HFFc6 (cell line): ENCODE measurements around the gene CAPN10. TPM values are rescaled to one million over a fixed set of nuclear protein-coding genes. Genes with fewer than 3 reads are reported as not detected.

Experiments used
- DNase-seq: peaks from one replicate; pipeline ENCODE4 v3.0.0-alpha.2; 2018
- H3K27ac Mint-ChIP-seq: 2 replicates; pipeline ENCODE4 v1.8.0; 2020; ENCODE audit warnings: mild to moderate bottlenecking, mixed read lengths
- H3K27me3 Mint-ChIP-seq: 2 replicates; pipeline ENCODE4 v1.8.0; 2021; ENCODE audit warnings: mild to moderate bottlenecking, moderate library complexity, mixed read lengths; ENCODE audit not compliant: insufficient read depth
- H3K36me3 Mint-ChIP-seq: 2 replicates; pipeline ENCODE4 v1.8.0; 2021; ENCODE audit warnings: low read depth, mixed read lengths
- H3K4me1 Mint-ChIP-seq: 2 replicates; pipeline ENCODE4 v1.8.0; 2020; ENCODE audit warnings: low read depth, mixed read lengths
- H3K4me3 Mint-ChIP-seq: 2 replicates; pipeline ENCODE4 v1.8.0; 2020; ENCODE audit warnings: mild to moderate bottlenecking, moderate library complexity, mixed read lengths
- H3K9me3 Mint-ChIP-seq: 2 replicates; pipeline ENCODE4 v1.8.0; 2020; ENCODE audit warnings: mild to moderate bottlenecking, mixed read lengths
- total RNA-seq, 6 experiments: library from RNA; stranded (reverse); fragmentation: NEBNext Ultra II Directional; extraction: Animal tissue kit (Norgen Biotek cat#: 25700); gene quantifications; 2 replicates in 1 of 6; 3 replicates in 5 of 6; pipeline ENCODE4 v1.2.3, GENCODE V29; 2021
- TF ChIP-seq, protein P1 (sequence below): fragments of 200-600 bp; sonication (generic); IDR thresholded peaks from 2 replicates; pipeline ENCODE4 v1.5.0; 2021; ENCODE audit warnings: antibody characterized with exemption, mild to moderate bottlenecking

CAPN10 gene
- total RNA-seq, 6 experiments from 2014 or later: 13.9 to 20.5 (median 15.0) TPM

DNA sequence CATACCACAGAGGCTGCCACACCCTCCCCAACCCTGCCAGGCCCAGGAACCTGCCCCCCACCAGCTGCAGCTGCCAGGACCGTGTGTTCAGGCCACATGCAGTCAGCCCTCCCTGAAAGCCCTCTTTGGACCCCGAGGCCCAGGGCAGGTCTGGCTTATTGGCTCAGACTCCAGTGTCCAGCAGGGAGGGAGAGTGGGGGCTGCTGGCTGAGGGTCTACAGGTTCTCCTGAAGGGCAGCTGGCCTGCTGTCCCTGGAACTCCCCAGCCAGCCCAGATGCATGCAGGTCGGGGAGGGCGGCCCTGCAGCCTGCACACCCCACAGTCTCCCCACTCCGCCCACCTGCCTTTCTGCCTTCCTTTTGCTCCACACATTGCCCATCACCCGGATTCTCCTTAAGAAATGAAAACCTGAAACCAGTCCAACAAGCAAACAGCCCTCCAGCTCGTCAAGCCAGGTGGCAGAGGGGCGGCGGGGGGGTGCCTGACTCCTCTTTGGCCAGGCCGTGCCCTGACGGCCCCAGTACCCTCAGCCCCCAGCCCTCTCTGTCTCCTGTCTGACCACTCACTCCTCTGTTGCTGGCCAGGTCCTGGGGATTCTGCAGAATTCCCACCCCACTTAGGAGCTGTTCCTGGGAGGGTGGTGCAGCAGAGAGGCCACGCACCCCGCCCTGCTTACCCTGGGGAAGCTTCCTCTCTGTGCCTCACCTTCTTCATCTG, 56.7 kb downstream of the CAPN10 start:
- H3K4me3 Mint-ChIP-seq: no peak overlapping the region
- H3K36me3 Mint-ChIP-seq: no peaks in the 10 kb centered on the region
- H3K27ac Mint-ChIP-seq: no peak overlapping the region
- peaks cover 39% of the 10 kb centered on the region for H3K27me3 Mint-ChIP-seq
- TF ChIP-seq, protein P1, sequence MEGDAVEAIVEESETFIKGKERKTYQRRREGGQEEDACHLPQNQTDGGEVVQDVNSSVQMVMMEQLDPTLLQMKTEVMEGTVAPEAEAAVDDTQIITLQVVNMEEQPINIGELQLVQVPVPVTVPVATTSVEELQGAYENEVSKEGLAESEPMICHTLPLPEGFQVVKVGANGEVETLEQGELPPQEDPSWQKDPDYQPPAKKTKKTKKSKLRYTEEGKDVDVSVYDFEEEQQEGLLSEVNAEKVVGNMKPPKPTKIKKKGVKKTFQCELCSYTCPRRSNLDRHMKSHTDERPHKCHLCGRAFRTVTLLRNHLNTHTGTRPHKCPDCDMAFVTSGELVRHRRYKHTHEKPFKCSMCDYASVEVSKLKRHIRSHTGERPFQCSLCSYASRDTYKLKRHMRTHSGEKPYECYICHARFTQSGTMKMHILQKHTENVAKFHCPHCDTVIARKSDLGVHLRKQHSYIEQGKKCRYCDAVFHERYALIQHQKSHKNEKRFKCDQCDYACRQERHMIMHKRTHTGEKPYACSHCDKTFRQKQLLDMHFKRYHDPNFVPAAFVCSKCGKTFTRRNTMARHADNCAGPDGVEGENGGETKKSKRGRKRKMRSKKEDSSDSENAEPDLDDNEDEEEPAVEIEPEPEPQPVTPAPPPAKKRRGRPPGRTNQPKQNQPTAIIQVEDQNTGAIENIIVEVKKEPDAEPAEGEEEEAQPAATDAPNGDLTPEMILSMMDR: no peak
- no peaks in the 10 kb centered on the region for H3K9me3 Mint-ChIP-seq
- H3K4me1 Mint-ChIP-seq: no peaks in the 10 kb centered on the region
- DNase-seq: no peak

DNA sequence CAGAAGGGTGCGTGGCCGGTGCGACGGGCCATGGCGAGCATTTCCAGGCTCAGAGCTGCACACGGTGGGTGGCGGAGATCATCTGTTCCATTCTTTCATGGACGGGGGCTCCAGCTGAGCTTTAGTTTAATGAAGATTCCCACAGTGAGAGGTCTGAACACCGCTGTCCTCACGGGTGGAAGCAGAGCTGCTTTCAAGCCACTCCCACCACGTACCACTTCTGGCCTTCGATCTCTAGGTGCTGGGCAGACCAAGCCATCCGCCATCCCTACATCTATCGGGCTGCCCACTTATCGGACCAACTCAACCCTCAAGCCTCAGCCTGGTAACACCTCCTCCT, 57.2 kb downstream of the CAPN10 start:
- no peak for DNase-seq
- Mint-ChIP-seq H3K4me1 (no peaks in the 10 kb centered on the region), H3K9me3 (no peaks in the 10 kb centered on the region), H3K36me3 (no peaks in the 10 kb centered on the region), H3K27me3 (peaks cover 39% of the 10 kb centered on the region), H3K27ac (no peak overlapping the region), H3K4me3 (no peak overlapping the region)
- TF ChIP-seq, protein P1: no peak

DNA sequence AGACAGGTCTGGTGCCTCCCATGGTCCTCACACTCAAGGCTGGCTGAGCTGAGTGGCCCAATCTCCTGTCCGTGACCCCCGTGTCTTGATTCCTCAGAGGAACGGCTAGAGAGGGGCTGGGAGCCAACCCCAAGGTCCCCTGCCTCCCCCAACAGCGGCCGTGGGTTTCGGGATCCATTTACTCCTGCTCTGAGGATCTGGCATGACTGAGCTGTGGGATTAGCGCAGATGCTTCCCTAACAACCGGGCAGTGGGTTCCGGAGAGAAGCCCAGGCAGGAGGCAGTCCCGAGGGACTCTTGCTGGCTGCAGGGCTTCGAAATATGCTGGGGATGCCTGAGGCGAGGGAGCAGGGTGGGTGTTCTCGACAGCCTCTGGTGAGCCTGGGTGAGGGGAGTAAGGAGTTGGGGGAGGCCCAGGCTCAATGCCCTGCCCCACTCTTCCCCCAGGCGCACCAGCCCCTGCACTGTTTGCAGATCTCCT, 57.7 kb downstream of the CAPN10 start:
- TF ChIP-seq, protein P1: no peak
- Mint-ChIP-seq H3K36me3 (no peaks in the 10 kb centered on the region), H3K9me3 (no peaks in the 10 kb centered on the region), H3K27ac (no peak overlapping the region), H3K4me1 (no peaks in the 10 kb centered on the region), H3K27me3 (peaks cover 41% of the 10 kb centered on the region), H3K4me3 (no peak overlapping the region)
- no peak for DNase-seq

DNA sequence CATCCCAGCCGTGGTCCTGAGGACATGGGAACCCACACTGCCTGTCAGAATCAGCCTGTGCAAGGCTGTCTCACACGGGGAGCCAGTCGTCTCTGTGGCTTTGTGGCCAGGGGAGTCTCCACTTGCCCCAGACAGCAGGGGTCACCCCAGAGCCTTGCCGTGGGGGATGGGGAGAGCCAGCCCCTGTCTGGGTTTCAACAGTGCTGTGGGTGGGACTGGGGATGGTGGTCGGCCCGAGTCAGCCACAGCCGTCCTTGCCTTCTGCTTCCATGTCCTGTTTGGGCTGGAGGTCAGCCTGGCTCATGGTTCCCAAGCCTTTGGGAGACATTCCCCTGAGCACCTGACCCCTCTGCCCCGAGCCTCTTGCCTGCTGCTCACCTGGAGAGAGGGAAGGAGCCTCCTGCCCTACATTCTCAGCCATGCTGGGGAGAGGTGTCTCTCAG, 58.3 kb downstream of the CAPN10 start:
- Mint-ChIP-seq H3K4me1 (no peaks in the 10 kb centered on the region), H3K9me3 (no peaks in the 10 kb centered on the region), H3K27ac (no peak overlapping the region), H3K36me3 (no peaks in the 10 kb centered on the region), H3K27me3 (peaks cover 42% of the 10 kb centered on the region), H3K4me3 (no peak overlapping the region)
- no peak for DNase-seq
- TF ChIP-seq, protein P1: no peak

DNA sequence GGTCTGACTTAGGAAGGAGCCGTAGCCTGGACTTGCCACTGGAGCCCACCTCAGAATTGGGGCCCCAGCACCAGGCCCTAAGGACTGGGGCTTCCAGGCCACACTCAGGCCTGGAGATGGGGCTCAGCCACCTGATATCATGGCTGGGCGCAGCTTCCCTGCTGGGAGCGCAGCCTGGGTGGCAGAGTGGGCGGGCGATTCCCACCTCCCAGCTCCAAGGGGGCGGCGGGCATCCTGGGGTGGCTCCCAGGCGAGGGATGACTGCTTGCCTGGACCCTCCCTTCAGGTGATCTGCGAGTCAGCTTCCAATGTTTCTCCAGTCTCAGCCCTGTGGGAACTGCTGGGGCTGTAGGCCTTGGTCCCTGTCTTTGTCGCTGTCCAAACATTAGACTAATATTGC, 58.8 kb downstream of the CAPN10 start:
- no peaks in the 10 kb centered on the region for H3K4me1 Mint-ChIP-seq
- TF ChIP-seq, protein P1: no peak
- DNase-seq: no peak
- peaks cover 42% of the 10 kb centered on the region for H3K27me3 Mint-ChIP-seq
- H3K9me3 Mint-ChIP-seq: no peaks in the 10 kb centered on the region
- no peak overlapping the region for H3K27ac Mint-ChIP-seq
- H3K4me3 Mint-ChIP-seq: no peak overlapping the region
- no peaks in the 10 kb centered on the region for H3K36me3 Mint-ChIP-seq
